HK-2 (cell line): Measurements from ENCODE around the gene LGALS7B.
"Not testable (repeated sequence)": the region's sequence is repeated elsewhere in the genome, so short reads cannot be mapped to it uniquely, and the experiment has no call there.

Experiments
- DNase-seq: peaks from one replicate; pipeline ENCODE4 v3.0.0-alpha.2; 2018; ENCODE audit not compliant: unreplicated experiment

The LGALS7B gene

GRCh38 chr19:38821230-38821825 is 32.3 kb downstream of the LGALS7B start:
- DNase-seq, result not testable (repeated sequence)

GRCh38 chr19:38825936-38826335 is 36.9 kb downstream of the LGALS7B start:
- not testable (repeated sequence) for DNase-seq

- no peak for DNase-seq
Observed at GRCh38 chr19:38826856-38827551, 38.0 kb downstream of the LGALS7B start.

GRCh38 chr19:38829203-38829602 is 40.2 kb downstream of the LGALS7B start:
- DNase-seq, result not testable (repeated sequence)

GRCh38 chr19:38830039-38830733 is 41.2 kb downstream of the LGALS7B start:
- no peak for DNase-seq

GRCh38 chr19:38831142-38831605 is 42.2 kb downstream of the LGALS7B start:
- peak; percentile 92 for DNase-seq

- DNase-seq, result no peak
Observed at GRCh38 chr19:38833092-38833425, 44.1 kb downstream of the LGALS7B start.

GRCh38 chr19:38834104-38834490 is 45.1 kb downstream of the LGALS7B start:
- no peak for DNase-seq

- DNase-seq, result no peak
Observed at GRCh38 chr19:38834590-38834989, 45.6 kb downstream of the LGALS7B start.

GRCh38 chr19:38836159-38836982 is 47.4 kb downstream of the LGALS7B start:
- no peak for DNase-seq

- no peak for DNase-seq
Observed at GRCh38 chr19:38836983-38837626, 48.1 kb downstream of the LGALS7B start.

GRCh38 chr19:38837656-38838121 is 48.7 kb downstream of the LGALS7B start:
- DNase-seq, result no peak

- peak; percentile 42 for DNase-seq
Observed at GRCh38 chr19:38838208-38838985, 49.4 kb downstream of the LGALS7B start.

GRCh38 chr19:38838986-38839761 is 50.2 kb downstream of the LGALS7B start:
- DNase-seq, result no peak

GRCh38 chr19:38839816-38840582 is 51.0 kb downstream of the LGALS7B start:
- no peak for DNase-seq

- no peak for DNase-seq
Observed at GRCh38 chr19:38840583-38840968, 51.6 kb downstream of the LGALS7B start.
